K562 (cell line): ENCODE measurements around the gene FMNL3. TPM values are rescaled to one million over a fixed set of nuclear protein-coding genes. Genes with fewer than 3 reads are reported as not detected.
A peak's percentile ranks its signal among the peaks of the same experiment; 100 is the strongest.

Source experiments
- FOXK2 ChIP-seq, 2 experiments: fragments of 450-650 bp; IDR thresholded peaks in 1 of 2; conservative IDR thresholded peaks in 1 of 2; 2 replicates each; pipeline ENCODE4 v1.6.1; 2016; ENCODE audit warnings: low read depth in 2 of 2, mild to moderate bottlenecking in 1 of 2
- JUND ChIP-seq, 2 experiments: IDR thresholded peaks; 2 replicates in 1 of 2; 3 replicates in 1 of 2; pipeline ENCODE4 v1.6.1; 2011; ENCODE audit warnings: borderline replicate concordance in 2 of 2, low read depth in 2 of 2, low read length in 2 of 2, improper control_type of control experiment in 1 of 2, missing biosample characterization in 1 of 2, missing genetic modification characterization in 1 of 2, missing genetic modification reagents in 1 of 2
- KDM1A ChIP-seq, 2 experiments: fragments of 450-650 bp; IDR thresholded peaks; 2 replicates each; pipeline ENCODE4 v1.6.1; 2016; ENCODE audit warnings: mild to moderate bottlenecking in 2 of 2
- MCM5 ChIP-seq: fragments of 450-650 bp; IDR thresholded peaks from 2 replicates; pipeline ENCODE4 v1.6.1; 2016; ENCODE audit warnings: low read depth
- PHTF2 ChIP-seq: fragments of 250-450 bp; sonication (Bioruptor Pico); IDR thresholded peaks from 2 replicates; pipeline ENCODE4 v1.5.0; 2021; ENCODE audit warnings: mild to moderate bottlenecking
- PRDM10 ChIP-seq: fragments of 450-650 bp; IDR thresholded peaks from 2 replicates; pipeline ENCODE4 v1.6.1; 2018; ENCODE audit not compliant: partially characterized antibody
- RBBP5 ChIP-seq: fragments of 200-600 bp; sonication (generic); IDR thresholded peaks from 2 replicates; pipeline ENCODE4 v1.6.1; 2012; ENCODE audit warnings: borderline replicate concordance, mild to moderate bottlenecking, low read length, control low read depth, inconsistent platforms; ENCODE audit not compliant: insufficient read depth, poor library complexity, severe bottlenecking
- RBM22 ChIP-seq: fragments of 200-400 bp; formaldehyde crosslinking; IDR thresholded peaks from 2 replicates; pipeline ENCODE4 v1.6.1; 2018; ENCODE audit warnings: low read length, low read depth; ENCODE audit not compliant: poor library complexity, severe bottlenecking
- RUNX1 ChIP-seq: sonication (generic); IDR thresholded peaks from 2 replicates; pipeline ENCODE4 v1.6.1; 2016; ENCODE audit warnings: antibody characterized with exemption, low read depth
- SRF ChIP-seq, 2 experiments: fragments of 250-450, 450-650 bp in 1 of 2; sonication (Bioruptor Pico) in 1 of 2; sonication (generic) in 1 of 2; formaldehyde crosslinking; IDR thresholded peaks; 2 replicates each; pipeline versions ENCODE4 v1.5.0 to v1.5.1; 2020 to 2022; ENCODE audit warnings: mild to moderate bottlenecking in 1 of 2, missing genetic modification reagents in 1 of 2
- TFAP4 ChIP-seq: sonication (generic); formaldehyde crosslinking; IDR thresholded peaks from 2 replicates; pipeline ENCODE4 v1.8.0; 2022; ENCODE audit warnings: missing genetic modification reagents, mild to moderate bottlenecking, moderate library complexity, borderline replicate concordance
- YY1 ChIP-seq, 3 experiments: IDR thresholded peaks; 2 replicates each; pipeline ENCODE4 v1.6.1; 2011; ENCODE audit warnings: low read length in 2 of 3, mild to moderate bottlenecking in 2 of 3, moderate library complexity in 2 of 3, borderline replicate concordance in 1 of 3, control low read depth in 1 of 3, low read depth in 1 of 3; ENCODE audit not compliant: insufficient read depth in 3 of 3, insufficient replicate concordance in 2 of 3, control insufficient read depth in 1 of 3, insufficient read length in 1 of 3; ENCODE audit errors: extremely low read depth in 1 of 3
- ZFPM2 ChIP-seq: fragments of 250-450 bp; sonication (Bioruptor Pico); IDR thresholded peaks from 2 replicates; pipeline ENCODE4 v1.5.1; 2022; ENCODE audit warnings: mild to moderate bottlenecking
- ZNF354B ChIP-seq: fragments of 250-450 bp; sonication (Bioruptor Pico); IDR thresholded peaks from 2 replicates; pipeline ENCODE4 v1.4.0; 2020
- polyA plus RNA-seq, 8 experiments: library from polyadenylated mRNA; depleted of rRNA in 4 of 8; stranded (reverse) in 5 of 8; unstranded in 3 of 8; fragments of >200 nt; fragmentation: Nextera tagmentation in 2 of 8; fragmentation: Illumina TruSeq in 1 of 8; extraction: Ambion mirVana in 2 of 8; extraction: Trizol in 1 of 8; gene quantifications; 2 replicates each; pipeline versions ENCODE4 v1.2.1 to v1.2.3, GENCODE V29; 2011 to 2014; ENCODE audit warnings: inconsistent platforms in 1 of 8, missing spikeins in 1 of 8
- total RNA-seq, 7 experiments: library from RNA; depleted of rRNA in 6 of 7; stranded (reverse); fragments of >200 nt in 6 of 7; fragmentation: Illumina TruSeq in 2 of 7; extraction: Trizol in 2 of 7; gene quantifications; 2 replicates each; pipeline versions ENCODE4 v1.2.1 to v1.2.3, GENCODE V29; 2011 to 2021; ENCODE audit warnings: low replicate concordance in 1 of 7
- TF ChIP-seq, protein P1 (sequence below): fragments of 450-650 bp; formaldehyde crosslinking; IDR thresholded peaks from 2 replicates; pipeline ENCODE4 v1.4.0; 2020; ENCODE audit warnings: mild to moderate bottlenecking, mixed read lengths

Gene FMNL3
- total and polyA plus RNA-seq, 9 of the 15 experiments (the other 6 are each of a cell fraction or from before 2014, with no cell fraction given): 0.49 to 14.4 (median 6.8) TPM

GRCh38 chr12:49673446-49674317 lies 33.5 kb downstream of the FMNL3 start (continued):
- peak; percentile 75 for TF ChIP-seq PRDM10
- TF ChIP-seq KDM1A (IDR thresholded peaks at IDR 0.05): peak in 1 of 2 experiments; percentile 39; a peak in 1 of 4 replicates
- TF ChIP-seq RUNX1: no peak
- no peak for TF ChIP-seq ZNF354B (CRISPR knock-in tag)
- peak; percentile 59 for TF ChIP-seq RBBP5
- peak; percentile 65 for TF ChIP-seq JUND (IDR thresholded peaks at IDR 0.05; ENCODE audit: borderline replicate concordance, low read depth, low read length)
- TF ChIP-seq JUND (tag; IDR thresholded peaks at IDR 0.05; ENCODE audit: borderline replicate concordance, low read depth, low read length): peak; percentile 52; the same call in 2 of the 3 replicates
- TF ChIP-seq ZFPM2 (CRISPR knock-in tag): no peak
- no peak for TF ChIP-seq MCM5
- TF ChIP-seq, protein P1, sequence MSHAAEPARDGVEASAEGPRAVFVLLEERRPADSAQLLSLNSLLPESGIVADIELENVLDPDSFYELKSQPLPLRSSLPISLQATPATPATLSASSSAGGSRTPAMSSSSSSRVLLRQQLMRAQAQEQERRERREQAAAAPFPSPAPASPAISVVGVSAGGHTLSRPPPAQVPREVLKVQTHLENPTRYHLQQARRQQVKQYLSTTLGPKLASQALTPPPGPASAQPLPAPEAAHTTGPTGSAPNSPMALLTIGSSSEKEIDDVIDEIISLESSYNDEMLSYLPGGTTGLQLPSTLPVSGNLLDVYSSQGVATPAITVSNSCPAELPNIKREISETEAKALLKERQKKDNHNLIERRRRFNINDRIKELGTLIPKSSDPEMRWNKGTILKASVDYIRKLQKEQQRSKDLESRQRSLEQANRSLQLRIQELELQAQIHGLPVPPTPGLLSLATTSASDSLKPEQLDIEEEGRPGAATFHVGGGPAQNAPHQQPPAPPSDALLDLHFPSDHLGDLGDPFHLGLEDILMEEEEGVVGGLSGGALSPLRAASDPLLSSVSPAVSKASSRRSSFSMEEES (CRISPR knock-in tag): no peak
- no peak for TF ChIP-seq PHTF2 (CRISPR knock-in tag)
- no peak for TF ChIP-seq RBM22
- peak; percentile 100 for TF ChIP-seq TFAP4 (CRISPR knock-in tag)
- TF ChIP-seq FOXK2 (conservative IDR thresholded peaks at IDR 0.05 in 1 of 2, IDR thresholded peaks at IDR 0.05 in 1 of 2; ENCODE audit: low read depth in 2 of 2): peak; percentile 77 to 79
- peak in 1 of 2 experiments; percentile 25; a peak in 1 of 4 replicates for TF ChIP-seq SRF (CRISPR knock-in tag; IDR thresholded peaks at IDR 0.05)
- TF ChIP-seq YY1 (IDR thresholded peaks at IDR 0.05; ENCODE audit: borderline replicate concordance in 1 of 3, control insufficient read depth in 1 of 3, extremely low read depth in 1 of 3, insufficient read depth in 3 of 3, insufficient read length in 1 of 3, insufficient replicate concordance in 2 of 3, low read depth in 1 of 3, low read length in 2 of 3): peak in 1 of 3 experiments; percentile 6
